GM23338 (cell line): ENCODE data around the gene SND1. TPM values are rescaled to one million over a fixed set of nuclear protein-coding genes. Genes with fewer than 3 reads are reported as not detected.

Experiments used
- ATAC-seq: fragments of 200-7000 bp; cut with Tn5 transposase; 3 replicates; pipeline ENCODE4 v1.9.1; 2020
- DNase-seq: peaks from one replicate; pipeline ENCODE4 v3.0.0-alpha.2; 2015; ENCODE audit warnings: low spot score
- H2AFZ ChIP-seq: fragments of 200-600 bp; sonication (generic); 2 replicates; pipeline ENCODE4 v1.8.0; 2016; ENCODE audit warnings: antibody characterized with exemption, mild to moderate bottlenecking, moderate library complexity
- H3F3A ChIP-seq: fragments of 200-600 bp; sonication (generic); replicated peaks from 2 replicates; pipeline ENCODE4 v1.8.0; 2017; ENCODE audit warnings: antibody characterized with exemption, mixed run types, low read depth
- H3K27ac ChIP-seq: fragments of 200-600 bp; sonication (generic); 2 replicates; pipeline ENCODE4 v1.6.1; 2016; ENCODE audit warnings: low read depth
- H3K27me3 ChIP-seq: fragments of 200-600 bp; sonication (generic); 2 replicates; pipeline ENCODE4 v1.8.0; 2016; ENCODE audit warnings: mild to moderate bottlenecking, mixed run types, moderate library complexity; ENCODE audit not compliant: insufficient read depth
- H3K36me3 ChIP-seq: fragments of 200-600 bp; sonication (generic); 2 replicates; pipeline ENCODE4 v1.8.0; 2016; ENCODE audit warnings: mild to moderate bottlenecking; ENCODE audit not compliant: insufficient read depth
- H3K4me1 ChIP-seq: fragments of 200-600 bp; sonication (generic); 2 replicates; pipeline ENCODE4 v1.8.0; 2016; ENCODE audit warnings: mild to moderate bottlenecking, moderate library complexity; ENCODE audit not compliant: insufficient read depth
- H3K4me2 ChIP-seq: fragments of 200-600 bp; sonication (generic); 2 replicates; pipeline ENCODE4 v1.7.1; 2017; ENCODE audit warnings: mixed run types
- H3K4me3 ChIP-seq: fragments of 200-600 bp; sonication (generic); 2 replicates; pipeline ENCODE4 v1.6.1; 2016; ENCODE audit warnings: mixed run types
- H3K79me2 ChIP-seq: fragments of 200-600 bp; sonication (generic); replicated peaks from 2 replicates; pipeline ENCODE4 v1.8.0; 2017; ENCODE audit warnings: mild to moderate bottlenecking; ENCODE audit not compliant: insufficient read depth
- H3K9me2 ChIP-seq: fragments of 200-600 bp; sonication (generic); 2 replicates; pipeline ENCODE4 v1.8.0; 2017; ENCODE audit not compliant: insufficient read depth
- H4K20me1 ChIP-seq: fragments of 200-600 bp; sonication (generic); replicated peaks from 2 replicates; pipeline ENCODE4 v1.8.0; 2017; ENCODE audit warnings: mild to moderate bottlenecking; ENCODE audit not compliant: insufficient read depth
- H3K27ac Mint-ChIP-seq: 2 replicates; pipeline ENCODE4 v1.8.0; 2020; ENCODE audit warnings: inconsistent platforms, mild to moderate bottlenecking, moderate library complexity, mixed read lengths
- H3K27me3 Mint-ChIP-seq: 3 replicates; pipeline ENCODE4 v1.8.0; 2022; ENCODE audit warnings: low read depth, mild to moderate bottlenecking, moderate library complexity, mixed read lengths, inconsistent platforms; ENCODE audit not compliant: insufficient read depth, poor library complexity
- H3K36me3 Mint-ChIP-seq: 3 replicates; pipeline ENCODE4 v1.8.0; 2021; ENCODE audit warnings: low read depth, mild to moderate bottlenecking, inconsistent platforms, moderate library complexity, mixed read lengths
- H3K4me1 Mint-ChIP-seq: 3 replicates; pipeline ENCODE4 v1.8.0; 2020; ENCODE audit warnings: mild to moderate bottlenecking, inconsistent platforms, mixed read lengths
- H3K4me3 Mint-ChIP-seq: 3 replicates; pipeline ENCODE4 v1.8.0; 2021; ENCODE audit warnings: moderate library complexity, mild to moderate bottlenecking, inconsistent platforms, mixed read lengths
- H3K9me3 Mint-ChIP-seq: 3 replicates; pipeline ENCODE4 v1.8.0; 2020; ENCODE audit warnings: moderate library complexity, mild to moderate bottlenecking, inconsistent platforms, mixed read lengths
- CREB1 ChIP-seq: fragments of 250-450 bp; sonication (Bioruptor Pico); IDR thresholded peaks from 2 replicates; pipeline ENCODE4 v1.5.0; 2020; ENCODE audit warnings: low read depth, mild to moderate bottlenecking, moderate library complexity
- EZH2phosphoT487 ChIP-seq: fragments of 200-600 bp; sonication (generic); IDR thresholded peaks from one replicate; pipeline ENCODE4 v1.8.1; 2018; ENCODE audit warnings: antibody characterized with exemption; ENCODE audit not compliant: unreplicated experiment
- JUNB ChIP-seq: IDR thresholded peaks from one replicate; pipeline ENCODE4 v1.6.1; 2016; ENCODE audit warnings: antibody characterized with exemption; ENCODE audit not compliant: unreplicated experiment
- POLR2AphosphoS5 ChIP-seq: IDR thresholded peaks from 2 replicates; pipeline ENCODE4 v1.6.1; 2016; ENCODE audit warnings: antibody characterized with exemption, low read depth
- REST ChIP-seq: IDR thresholded peaks from one replicate; pipeline ENCODE4 v1.6.1; 2018; ENCODE audit warnings: antibody characterized with exemption; ENCODE audit not compliant: unreplicated experiment
- STAT1 ChIP-seq: IDR thresholded peaks from one replicate; pipeline ENCODE4 v1.6.1; 2016; ENCODE audit warnings: antibody characterized with exemption; ENCODE audit not compliant: unreplicated experiment
- ZNF114 ChIP-seq: fragments of 250-450 bp; sonication (Bioruptor Pico); IDR thresholded peaks from 2 replicates; pipeline ENCODE4 v1.5.0; 2020; ENCODE audit warnings: mild to moderate bottlenecking, moderate library complexity
- ZNF331 ChIP-seq: fragments of 250-450 bp; sonication (Bioruptor Pico); IDR thresholded peaks from 2 replicates; pipeline ENCODE4 v1.5.0; 2020; ENCODE audit warnings: low read depth, mild to moderate bottlenecking, moderate library complexity
- ZNF462 ChIP-seq: fragments of 250-450 bp; sonication (Bioruptor Pico); IDR thresholded peaks from 2 replicates; pipeline ENCODE4 v1.5.0; 2020; ENCODE audit warnings: mild to moderate bottlenecking, moderate library complexity
- polyA plus RNA-seq: library from polyadenylated mRNA; unstranded; fragments of >200 nt; fragmentation: Nextera tagmentation; extraction: Ambion mirVana; gene quantifications from 2 replicates; pipeline ENCODE4 v1.2.1, GENCODE V29; 2016
- total RNA-seq: library from RNA; depleted of rRNA; stranded (reverse); fragments of >200 nt; shearing (Covaris generic); gene quantifications from 2 replicates; pipeline ENCODE4 v1.2.3, GENCODE V29; 2014

Gene SND1
- total and polyA plus RNA-seq, 2 experiments from 2014 or later = 107 to 254 TPM

GRCh38 chr7:127667017-127667670, 15.2 kb downstream of the SND1 start:
- no peak for TF ChIP-seq ZNF462
- no peaks in the 10 kb centered on the region; the same call in 1 of the 2 replicates for H3K36me3 ChIP-seq
- DNase-seq (no peak), ATAC-seq (no peak)
- H3F3A ChIP-seq = peaks cover 3% of the 10 kb centered on the region; the same call in 1 of the 2 replicates
- H3K9me2 ChIP-seq = no peaks in the 10 kb centered on the region
- peaks cover 61% of the 10 kb centered on the region for H4K20me1 ChIP-seq
- peaks cover 100% of the 10 kb centered on the region for H3K79me2 ChIP-seq
- no peak overlapping the region for H2AFZ ChIP-seq
- Mint-ChIP-seq H3K27me3 (peaks cover 7% of the 10 kb centered on the region), H3K9me3 (no peaks in the 10 kb centered on the region), H3K36me3 (peaks cover 31% of the 10 kb centered on the region), H3K27ac (no peak overlapping the region), H3K4me3 (no peak overlapping the region; the same call in 2 of the 3 replicates), H3K4me1 (peaks cover 56% of the 10 kb centered on the region)
- H3K4me1 ChIP-seq = peaks cover 56% of the 10 kb centered on the region
- H3K4me3 ChIP-seq = no peak overlapping the region
- no peaks in the 10 kb centered on the region for H3K27me3 ChIP-seq
- peak overlapping the region; percentile 47; the same call in 1 of the 2 replicates for H3K27ac ChIP-seq
- peak overlapping the region; percentile 41; the same call in 1 of the 2 replicates for H3K4me2 ChIP-seq

- H3K27me3 Mint-ChIP-seq = peaks cover 7% of the 10 kb centered on the region
- Histone ChIP-seq H3K9me2 (no peaks in the 10 kb centered on the region), H3K27me3 (no peaks in the 10 kb centered on the region), H4K20me1 (peaks cover 63% of the 10 kb centered on the region), H3K79me2 (peaks cover 100% of the 10 kb centered on the region), H3K36me3 (peaks cover 5% of the 10 kb centered on the region; the same call in 1 of the 2 replicates), H3K27ac (peak overlapping the region; percentile 47), H3K4me1 (peaks cover 56% of the 10 kb centered on the region), H3F3A (peaks cover 3% of the 10 kb centered on the region; the same call in 1 of the 2 replicates), H3K4me2 (peak overlapping the region; percentile 41; the same call in 1 of the 2 replicates), H2AFZ (no peak overlapping the region), H3K4me3 (no peak overlapping the region)
- DNase-seq = no peak
- no peaks in the 10 kb centered on the region for H3K9me3 Mint-ChIP-seq
- ATAC-seq = no peak
- H3K36me3 Mint-ChIP-seq = peaks cover 37% of the 10 kb centered on the region
- peaks cover 56% of the 10 kb centered on the region for H3K4me1 Mint-ChIP-seq
- 0 out of 2 replicates have a peak overlapping the region, but pooled peaks have one; percentile 15 for H3K27ac Mint-ChIP-seq
- no peak overlapping the region for H3K4me3 Mint-ChIP-seq
- no peak for TF ChIP-seq ZNF114 (CRISPR knock-in tag)
- no peak for TF ChIP-seq JUNB
- no peak for TF ChIP-seq STAT1
- no peak for TF ChIP-seq POLR2AphosphoS5
- no peak for TF ChIP-seq ZNF331 (CRISPR knock-in tag)
- TF ChIP-seq CREB1 (CRISPR knock-in tag) = no peak
- no peak for TF ChIP-seq EZH2phosphoT487
- no peak for TF ChIP-seq REST
These were observed 16.0 kb downstream of the SND1 start for GRCh38 chr7:127667759-127668530.
